Osteoblast (primary cell): ENCODE results near the gene MTFP1. TPM values are rescaled to one million over a fixed set of nuclear protein-coding genes. Genes with fewer than 3 reads are reported as not detected.
"Not testable (repeated sequence)": the region's sequence is repeated elsewhere in the genome, so short reads cannot be mapped to it uniquely, and the experiment has no call there.

Source experiments
- DNase-seq: peaks from one replicate; pipeline ENCODE4 v3.0.0; 2011; ENCODE audit warnings: low spot score, mixed read lengths; ENCODE audit not compliant: insufficient read length; ENCODE audit errors: missing footprints
- H2AFZ ChIP-seq: 2 replicates; pipeline ENCODE4 v1.6.0; 2011; ENCODE audit warnings: mild to moderate bottlenecking, low read length
- H3K27ac ChIP-seq: 2 replicates; pipeline ENCODE4 v1.5.1; 2011; ENCODE audit warnings: mild to moderate bottlenecking, low read depth, low read length, moderate library complexity
- H3K27me3 ChIP-seq: 2 replicates; pipeline ENCODE4 v1.6.0; 2012; ENCODE audit warnings: mild to moderate bottlenecking, control low read depth, inconsistent platforms, low read length, moderate library complexity; ENCODE audit not compliant: insufficient read depth
- H3K36me3 ChIP-seq: 2 replicates; pipeline ENCODE4 v1.5.1; 2011; ENCODE audit warnings: mild to moderate bottlenecking, low read length, control low read depth, moderate library complexity; ENCODE audit not compliant: insufficient read depth
- H3K4me1 ChIP-seq: 2 replicates; pipeline ENCODE4 v1.5.1; 2011; ENCODE audit warnings: mild to moderate bottlenecking, low read length, control low read depth, moderate library complexity; ENCODE audit not compliant: insufficient read depth
- H3K4me2 ChIP-seq: 2 replicates; pipeline ENCODE4 v1.6.0; 2011; ENCODE audit warnings: mild to moderate bottlenecking, low read length; ENCODE audit not compliant: insufficient read depth
- H3K4me3 ChIP-seq: fragments of 200-600 bp; sonication (generic); 3 replicates; pipeline ENCODE4 v1.5.1; 2012; ENCODE audit warnings: mild to moderate bottlenecking, low read length, inconsistent platforms; ENCODE audit not compliant: insufficient read depth
- H3K79me2 ChIP-seq: 2 replicates; pipeline ENCODE4 v1.6.0; 2012; ENCODE audit warnings: mild to moderate bottlenecking, low read length, control low read depth, inconsistent platforms; ENCODE audit not compliant: insufficient read depth
- H3K9me3 ChIP-seq: 2 replicates; pipeline ENCODE4 v1.5.1; 2011; ENCODE audit warnings: low read depth, low read length, control low read depth
- H4K20me1 ChIP-seq: 2 replicates; pipeline ENCODE4 v1.6.0; 2012; ENCODE audit warnings: mild to moderate bottlenecking, low read length, control low read depth; ENCODE audit not compliant: insufficient read depth
- total RNA-seq: library from RNA; depleted of rRNA; stranded (reverse); fragments of >200 nt; gene quantifications from 2 replicates; pipeline ENCODE4 v1.2.3, GENCODE V29; 2012
- TF ChIP-seq, protein P1 (sequence below): IDR thresholded peaks from 2 replicates; pipeline ENCODE4 v1.5.1; 2011; ENCODE audit warnings: mild to moderate bottlenecking, low read depth, low read length, moderate library complexity; ENCODE audit errors: extremely low read depth

Gene MTFP1
- total RNA-seq, 1 donor: 6.9 TPM

DNA sequence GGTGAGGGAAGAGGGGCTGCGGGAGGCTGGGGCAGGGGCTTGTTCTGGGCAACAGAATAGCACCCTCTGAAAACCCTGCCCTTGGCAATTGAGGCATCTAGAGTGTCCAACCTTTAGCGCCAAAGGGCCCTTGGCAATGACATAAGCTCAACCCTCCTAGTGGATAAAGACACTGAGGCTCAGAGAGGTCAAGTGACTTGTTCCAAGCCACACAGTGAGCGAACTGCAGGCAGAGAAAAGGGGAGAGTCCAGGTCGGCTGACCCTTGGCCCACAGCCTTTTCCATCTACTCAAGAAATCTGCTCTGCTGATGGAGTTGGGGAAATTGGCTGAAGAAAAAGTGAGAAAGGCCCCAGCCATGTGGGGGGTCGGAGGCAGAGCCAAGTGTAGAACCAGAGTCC lies 25.9 kb upstream of the MTFP1 start:
- DNase-seq: no peak
- Histone ChIP-seq H3K4me3 (no peak overlapping the region), H3K36me3 (peaks cover 17% of the 10 kb centered on the region), H3K79me2 (peaks cover 64% of the 10 kb centered on the region), H3K4me1 (peaks cover 30% of the 10 kb centered on the region), H3K27ac (no peak overlapping the region), H3K9me3 (no peaks in the 10 kb centered on the region), H4K20me1 (peaks cover 34% of the 10 kb centered on the region), H3K27me3 (no peaks in the 10 kb centered on the region), H3K4me2 (no peak overlapping the region), H2AFZ (no peak overlapping the region)
- TF ChIP-seq, protein P1, sequence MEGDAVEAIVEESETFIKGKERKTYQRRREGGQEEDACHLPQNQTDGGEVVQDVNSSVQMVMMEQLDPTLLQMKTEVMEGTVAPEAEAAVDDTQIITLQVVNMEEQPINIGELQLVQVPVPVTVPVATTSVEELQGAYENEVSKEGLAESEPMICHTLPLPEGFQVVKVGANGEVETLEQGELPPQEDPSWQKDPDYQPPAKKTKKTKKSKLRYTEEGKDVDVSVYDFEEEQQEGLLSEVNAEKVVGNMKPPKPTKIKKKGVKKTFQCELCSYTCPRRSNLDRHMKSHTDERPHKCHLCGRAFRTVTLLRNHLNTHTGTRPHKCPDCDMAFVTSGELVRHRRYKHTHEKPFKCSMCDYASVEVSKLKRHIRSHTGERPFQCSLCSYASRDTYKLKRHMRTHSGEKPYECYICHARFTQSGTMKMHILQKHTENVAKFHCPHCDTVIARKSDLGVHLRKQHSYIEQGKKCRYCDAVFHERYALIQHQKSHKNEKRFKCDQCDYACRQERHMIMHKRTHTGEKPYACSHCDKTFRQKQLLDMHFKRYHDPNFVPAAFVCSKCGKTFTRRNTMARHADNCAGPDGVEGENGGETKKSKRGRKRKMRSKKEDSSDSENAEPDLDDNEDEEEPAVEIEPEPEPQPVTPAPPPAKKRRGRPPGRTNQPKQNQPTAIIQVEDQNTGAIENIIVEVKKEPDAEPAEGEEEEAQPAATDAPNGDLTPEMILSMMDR: no peak

DNA sequence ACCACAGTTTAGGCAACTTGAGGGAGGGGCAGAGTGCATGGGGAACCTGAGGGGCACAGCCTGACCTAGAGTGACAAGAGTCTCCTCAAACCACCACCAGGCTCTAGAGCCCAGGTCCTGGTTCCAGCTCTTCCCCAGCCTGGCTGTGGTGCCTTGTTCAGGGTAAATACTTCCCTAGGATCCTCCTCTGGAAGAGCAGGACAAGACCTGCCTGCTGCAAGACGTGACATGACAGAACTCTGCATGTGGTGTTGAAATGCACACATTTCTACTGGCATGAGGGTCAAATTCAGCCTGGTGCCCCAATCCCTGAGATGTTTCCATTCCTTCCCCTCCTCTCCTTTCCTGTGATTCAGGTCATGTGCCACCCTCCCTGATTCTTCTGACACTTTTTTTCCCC lies 25.4 kb upstream of the MTFP1 start:
- Histone ChIP-seq H3K4me2 (no peak overlapping the region), H3K4me3 (no peak overlapping the region), H4K20me1 (peaks cover 34% of the 10 kb centered on the region), H3K4me1 (peaks cover 32% of the 10 kb centered on the region), H3K79me2 (peaks cover 66% of the 10 kb centered on the region), H3K27ac (peak overlapping the region; percentile 4), H3K27me3 (no peaks in the 10 kb centered on the region), H2AFZ (no peak overlapping the region), H3K9me3 (no peaks in the 10 kb centered on the region), H3K36me3 (peaks cover 20% of the 10 kb centered on the region)
- DNase-seq: peak; percentile 66
- TF ChIP-seq, protein P1: no peak

DNA sequence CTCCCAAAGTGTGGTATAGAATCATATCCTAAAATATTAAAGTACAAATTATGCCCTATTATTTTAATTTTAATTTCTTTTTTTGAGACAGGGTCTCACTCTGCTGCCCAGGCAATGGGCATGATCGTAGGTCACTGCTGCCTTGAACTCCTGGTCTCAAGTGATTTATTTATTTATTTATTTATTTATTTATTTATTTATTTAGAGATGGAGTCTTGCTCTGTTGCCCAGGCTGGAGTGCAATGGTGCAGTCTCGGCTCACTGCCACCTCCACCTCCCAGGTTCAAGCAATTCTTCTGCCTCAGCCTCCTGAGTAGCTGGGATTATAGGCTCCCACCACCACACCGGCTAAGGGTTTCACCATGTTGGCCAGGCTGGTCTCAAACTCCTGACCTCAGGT lies 24.5 kb upstream of the MTFP1 start:
- Histone ChIP-seq H4K20me1 (peaks cover 34% of the 10 kb centered on the region), H3K79me2 (peaks cover 75% of the 10 kb centered on the region)
- not testable (repeated sequence) for H3K4me2 ChIP-seq

DNA sequence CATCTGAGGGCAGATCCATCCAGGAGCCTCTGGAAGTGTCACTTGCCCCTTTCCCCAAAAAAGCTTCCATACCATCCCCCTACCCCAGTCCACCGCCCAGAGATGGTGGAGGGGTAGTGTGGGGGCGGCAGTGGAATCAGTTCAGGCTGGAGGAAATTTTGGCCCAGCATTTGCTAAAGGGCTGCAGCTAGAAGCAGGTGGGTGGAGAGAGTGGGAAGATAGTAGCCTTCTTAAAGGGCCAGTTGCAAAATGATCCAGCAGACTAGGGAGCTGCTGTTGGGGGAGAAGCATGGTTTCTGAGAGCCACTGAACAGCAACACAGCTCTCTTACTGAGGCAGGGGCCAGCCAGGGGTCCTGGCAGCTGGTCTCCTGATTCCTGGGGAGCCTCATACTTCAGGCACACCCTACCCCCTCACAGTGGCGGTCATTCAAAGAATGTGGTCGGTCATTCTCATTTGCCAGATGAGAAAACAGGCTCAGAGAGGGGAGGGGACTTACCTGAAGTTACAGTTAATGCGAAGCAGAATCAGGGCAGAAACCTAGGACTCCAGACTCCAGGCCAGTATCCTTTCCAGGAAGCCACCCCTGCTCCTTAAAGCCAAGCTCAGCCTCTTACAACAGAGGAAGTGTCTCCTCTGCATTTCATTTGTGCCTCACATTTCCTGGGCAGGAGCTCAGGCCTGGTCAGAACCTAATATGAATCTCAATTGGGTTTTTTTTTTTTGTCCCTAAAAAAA lies 23.4 kb upstream of the MTFP1 start:
- Histone ChIP-seq H3K79me2 (peaks cover 71% of the 10 kb centered on the region), H3K4me3 (no peak overlapping the region), H2AFZ (no peak overlapping the region), H4K20me1 (peaks cover 34% of the 10 kb centered on the region), H3K4me2 (peak overlapping the region; percentile 32), H3K36me3 (peaks cover 35% of the 10 kb centered on the region), H3K27ac (no peak overlapping the region), H3K27me3 (no peaks in the 10 kb centered on the region), H3K4me1 (peaks cover 35% of the 10 kb centered on the region), H3K9me3 (no peaks in the 10 kb centered on the region)
- TF ChIP-seq, protein P1: no peak
- peak; percentile 74 for DNase-seq

More for the DNA sequence above, 24.5 kb upstream of the MTFP1 start:
- not testable (repeated sequence) for H3K9me3 ChIP-seq, H3K27me3 ChIP-seq, H2AFZ ChIP-seq, H3K4me3 ChIP-seq, DNase-seq, H3K27ac ChIP-seq
- H3K4me1 ChIP-seq: peaks cover 39% of the 10 kb centered on the region
- peaks cover 23% of the 10 kb centered on the region for H3K36me3 ChIP-seq

DNA sequence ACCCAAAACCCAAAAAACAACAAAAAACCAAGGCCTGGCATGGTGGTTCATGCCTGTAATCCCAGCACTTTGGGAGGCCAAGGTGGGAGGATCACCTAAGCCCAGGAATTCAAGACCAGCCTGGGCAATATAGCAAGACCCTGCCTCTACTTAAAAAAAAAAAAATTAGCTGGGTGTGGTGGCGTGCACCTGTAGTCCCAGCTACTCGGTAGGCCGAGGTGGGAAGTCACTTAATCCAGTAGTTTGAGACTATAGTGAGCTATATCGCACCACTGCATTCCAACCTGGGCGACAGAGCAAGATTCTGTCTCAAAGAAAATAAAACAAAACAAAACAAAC lies 22.8 kb upstream of the MTFP1 start:
- not testable (repeated sequence) for DNase-seq, H3K27ac ChIP-seq, H3K4me3 ChIP-seq, H2AFZ ChIP-seq, H3K4me2 ChIP-seq, H3K27me3 ChIP-seq, H3K9me3 ChIP-seq
- Histone ChIP-seq H4K20me1 (peaks cover 30% of the 10 kb centered on the region), H3K36me3 (peaks cover 40% of the 10 kb centered on the region), H3K79me2 (peaks cover 65% of the 10 kb centered on the region), H3K4me1 (peaks cover 32% of the 10 kb centered on the region)
